ENCODE data around the gene HORMAD2.

GRCh38 chr22:30222321-30222720 is 142.1 kb downstream of the HORMAD2 start:
- TF ChIP-seq CTCF (IDR thresholded peaks at IDR 0.05; ENCODE audit: low read depth, low read length) = no peak
- TF ChIP-seq POLR2A (IDR thresholded peaks at IDR 0.05; ENCODE audit: extremely low read depth, insufficient read length) = no peak

All from NB4 (cell line).